Tibial nerve (tissue), 4 donors: Measurements from ENCODE around the gene C1orf167.

Experiments
- EP300 ChIP-seq, 2 donors: sonication (generic); formaldehyde crosslinking; IDR thresholded peaks; one replicate each; pipeline ENCODE4 v1.6.1; 2017; ENCODE audit warnings: antibody characterized with exemption in 2 of 2, mild to moderate bottlenecking in 1 of 2
- POLR2A ChIP-seq, 2 donors: fragments of 450-650 bp; IDR thresholded peaks; one replicate each; pipeline ENCODE4 v1.6.1; 2017; ENCODE audit warnings: antibody characterized with exemption in 2 of 2, mild to moderate bottlenecking in 2 of 2, moderate library complexity in 2 of 2
- TF ChIP-seq, protein P1 (sequence below), 5 experiments: fragments of 200-600 bp in 3 of 5; fragments of 450-650 bp in 2 of 5; sonication (generic) in 3 of 5; IDR thresholded peaks; one replicate each; pipeline ENCODE4 v1.5.1; 2016 to 2019; ENCODE audit warnings: antibody characterized with exemption in 5 of 5, mild to moderate bottlenecking in 3 of 5, moderate library complexity in 2 of 5

GRCh38 chr1:11823366-11824137 lies 61.6 kb downstream of the C1orf167 start:
- TF ChIP-seq, protein P1, sequence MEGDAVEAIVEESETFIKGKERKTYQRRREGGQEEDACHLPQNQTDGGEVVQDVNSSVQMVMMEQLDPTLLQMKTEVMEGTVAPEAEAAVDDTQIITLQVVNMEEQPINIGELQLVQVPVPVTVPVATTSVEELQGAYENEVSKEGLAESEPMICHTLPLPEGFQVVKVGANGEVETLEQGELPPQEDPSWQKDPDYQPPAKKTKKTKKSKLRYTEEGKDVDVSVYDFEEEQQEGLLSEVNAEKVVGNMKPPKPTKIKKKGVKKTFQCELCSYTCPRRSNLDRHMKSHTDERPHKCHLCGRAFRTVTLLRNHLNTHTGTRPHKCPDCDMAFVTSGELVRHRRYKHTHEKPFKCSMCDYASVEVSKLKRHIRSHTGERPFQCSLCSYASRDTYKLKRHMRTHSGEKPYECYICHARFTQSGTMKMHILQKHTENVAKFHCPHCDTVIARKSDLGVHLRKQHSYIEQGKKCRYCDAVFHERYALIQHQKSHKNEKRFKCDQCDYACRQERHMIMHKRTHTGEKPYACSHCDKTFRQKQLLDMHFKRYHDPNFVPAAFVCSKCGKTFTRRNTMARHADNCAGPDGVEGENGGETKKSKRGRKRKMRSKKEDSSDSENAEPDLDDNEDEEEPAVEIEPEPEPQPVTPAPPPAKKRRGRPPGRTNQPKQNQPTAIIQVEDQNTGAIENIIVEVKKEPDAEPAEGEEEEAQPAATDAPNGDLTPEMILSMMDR (IDR thresholded peaks at IDR 0.05) = no peak
- TF ChIP-seq POLR2A (IDR thresholded peaks at IDR 0.05) (no peak), EP300 (IDR thresholded peaks at IDR 0.05) (no peak)
